ENCODE results near the gene PTPN1. TPM values are rescaled to one million over a fixed set of nuclear protein-coding genes. Genes with fewer than 3 reads are reported as not detected.

PTPN1 gene
- total and polyA plus RNA-seq, 10 of the 15 experiments (the other 5 are each of a cell fraction or from before 2014, with no cell fraction given), result 15.9 to 74.7 (median 43.9) TPM

DNA sequence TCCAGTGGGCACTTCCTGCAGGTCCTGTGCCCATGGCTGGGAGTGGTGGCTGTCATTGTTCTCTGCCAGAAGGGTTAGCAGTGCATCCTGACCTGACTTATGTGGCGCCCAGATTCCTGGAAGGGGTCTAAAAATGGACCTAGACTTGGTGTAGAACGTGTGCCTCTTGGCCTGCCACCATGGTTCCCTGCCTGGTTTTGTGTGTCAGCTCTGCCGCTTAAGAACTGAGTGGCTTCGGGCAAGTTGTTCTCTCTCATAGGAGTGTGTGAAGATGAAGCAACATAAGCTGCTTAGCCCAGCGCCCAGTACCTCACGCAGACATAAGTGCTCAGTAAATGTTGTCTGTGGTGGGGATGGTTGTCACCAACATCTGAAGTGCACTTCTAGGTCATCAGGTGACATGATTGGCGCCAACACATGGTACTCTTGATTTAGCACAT is 52.1 kb downstream of the PTPN1 start:
- ChIA-PET POLR2A (interaction anchor here (0.9 to 1.5 kb wide), 2 partner anchors 11 to 14 kb away, joined by 3 read pairs; no protein-coding TSS in a partner anchor), SMC1A (ENCODE audit: uncharacterized antibody, unreplicated experiment) (interaction anchor here (1.3 to 73.1 kb wide), 2 partner anchors 8 to 53 kb away, joined by 3 to 2799 read pairs; partner anchors contain the start of gene PTPN1), RAD21 (ENCODE audit: unreplicated experiment) (interaction anchor here (1.1 to 1.2 kb wide), 2 partner anchors 26 to 44 kb away, joined by 3 read pairs; no protein-coding TSS in a partner anchor), CTCF (interaction anchor here (1.4 to 2.6 kb wide), 4 partner anchors 11 to 58 kb away, joined by 4 to 7 read pairs (median 4); no protein-coding TSS in a partner anchor)
- H3K36me3 ChIP-seq (ENCODE audit: control insufficient read depth in 2 of 2, insufficient read depth in 2 of 2, low read length in 1 of 2), result peaks cover 13 to 40% of the 10 kb centered on the region in 2 experiments
- peaks cover 7% of the 10 kb centered on the region for H3K4me1 ChIP-seq (ENCODE audit: control insufficient read depth, insufficient read depth, low read length)
- TF ChIP-seq SMAD5 (IDR thresholded peaks at IDR 0.05; ENCODE audit: low read depth) (no peak), NFIC (IDR thresholded peaks at IDR 0.05; ENCODE audit: low read depth, low read length) (no peak)
- H3K27me3 ChIP-seq (replicated peaks in 1 of 2; ENCODE audit: control insufficient read depth in 2 of 2, insufficient read depth in 2 of 2, low read length in 1 of 2), result no peaks in the 10 kb centered on the region
- H4K20me1 ChIP-seq (ENCODE audit: control insufficient read depth, insufficient read depth), result no peaks in the 10 kb centered on the region
- H3K27ac ChIP-seq (ENCODE audit: control insufficient read depth, insufficient read depth), result no peak overlapping the region
- DNase-seq (ENCODE audit: low read depth, low spot score), result no peak
- H3K9me3 ChIP-seq (replicated peaks; ENCODE audit: control insufficient read depth, insufficient read depth, low read length), result no peaks in the 10 kb centered on the region; the same call in 2 of the 3 replicates
- BruUV-seq (replicated peaks), result no TSS peak
- peaks cover 36% of the 10 kb centered on the region for H3K79me2 ChIP-seq (ENCODE audit: control insufficient read depth, insufficient read depth, low read length)
- no peak overlapping the region for H3K4me3 ChIP-seq
- intact Hi-C loops (cut with micrococcal nuclease; ENCODE audit: unreplicated experiment) (no loop called here), in situ Hi-C loops (cut with MboI) (no loop called here)
- WGBS (ENCODE audit: insufficient coverage, insufficient replicate concordance, low lambda C conversion rate, missing lambda C conversion rate), result 78% methylated on average over 7 of the region's 7 CpGs
- H2AFZ ChIP-seq (ENCODE audit: control insufficient read depth, low read depth, low read length), result no peak overlapping the region
- no peak overlapping the region for H3K9ac ChIP-seq (ENCODE audit: control insufficient read depth, insufficient read depth, low read length)
- H3K4me2 ChIP-seq (ENCODE audit: control insufficient read depth, insufficient read depth), result no peak overlapping the region
- no peak for ATAC-seq
- FAIRE-seq, result no peak

DNA sequence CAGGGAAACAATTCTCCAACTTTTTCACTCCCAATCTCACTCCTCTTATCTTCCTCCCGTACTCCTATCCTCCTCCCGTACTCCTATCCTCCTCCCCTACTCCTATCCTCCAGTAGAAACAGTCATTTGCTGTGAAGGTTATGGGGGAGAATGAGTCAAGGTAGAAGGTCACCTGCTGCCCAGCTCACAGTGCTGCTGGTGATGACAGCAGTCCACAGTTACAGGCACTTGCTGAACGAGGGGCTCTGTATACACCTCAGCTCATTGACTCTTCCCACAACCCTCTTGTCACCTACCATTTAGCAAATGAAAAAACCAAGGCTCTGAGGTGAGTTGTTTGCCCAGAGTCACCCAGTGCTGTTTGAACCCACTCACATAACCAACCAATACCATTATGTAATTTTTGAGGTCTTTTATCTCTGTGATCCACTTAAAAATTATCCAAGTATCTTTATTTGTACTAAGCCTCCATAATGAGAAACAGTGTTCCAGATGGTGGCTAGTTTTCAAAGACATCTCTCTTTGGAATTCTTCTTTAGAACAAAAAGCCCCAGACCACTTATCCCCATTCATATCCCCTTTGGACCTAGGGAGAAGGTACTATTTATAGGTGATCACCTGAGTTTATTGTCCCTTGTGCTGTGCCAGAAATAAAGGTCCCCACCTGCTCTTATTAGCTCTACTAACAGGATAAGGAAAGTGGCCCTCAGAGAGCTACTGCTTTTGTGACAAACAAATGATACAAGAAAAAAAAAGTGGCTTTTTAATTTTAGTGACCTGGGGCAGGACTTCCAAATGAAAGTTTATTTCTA is 53.2 kb downstream of the PTPN1 start:
- no peak for FAIRE-seq
- TF ChIP-seq MEF2B (IDR thresholded peaks at IDR 0.05; ENCODE audit: partially characterized antibody, poor library complexity, severe bottlenecking), result no peak
- no peak for TF ChIP-seq MEF2A (IDR thresholded peaks at IDR 0.05; ENCODE audit: insufficient read depth, low read depth, low read length)
- TF ChIP-seq ZBTB33 (IDR thresholded peaks at IDR 0.05), result no peak
- no peak for TF ChIP-seq ATF3 (IDR thresholded peaks at IDR 0.05; ENCODE audit: borderline replicate concordance, extremely low read depth, low read depth, low read length)
- no peak for TF ChIP-seq TBL1XR1 (IDR thresholded peaks at IDR 0.05; ENCODE audit: low read depth, low read length)
- TF ChIP-seq CREB1 (IDR thresholded peaks at IDR 0.05; ENCODE audit: low read depth), result no peak
- no peak for TF ChIP-seq ETV6 (conservative IDR thresholded peaks at IDR 0.05 in 1 of 2, IDR thresholded peaks at IDR 0.05 in 1 of 2; ENCODE audit: borderline replicate concordance in 1 of 2, low read depth in 1 of 2)
- TF ChIP-seq POLR2A (IDR thresholded peaks at IDR 0.05; ENCODE audit: low read depth, low read length), result no peak
- no peak for TF ChIP-seq STAT3 (IDR thresholded peaks at IDR 0.05; ENCODE audit: low read depth, low read length)
- no peak for TF ChIP-seq ZNF207 (IDR thresholded peaks at IDR 0.05; ENCODE audit: borderline replicate concordance)
- TF ChIP-seq WRNIP1 (IDR thresholded peaks at IDR 0.05; ENCODE audit: borderline replicate concordance, low read depth, low read length), result no peak
- no peak for TF ChIP-seq SREBF2 (IDR thresholded peaks at IDR 0.05; ENCODE audit: low read length)

More for the DNA sequence above, 53.2 kb downstream of the PTPN1 start:
- WGBS (ENCODE audit: insufficient coverage, insufficient replicate concordance, low lambda C conversion rate, missing lambda C conversion rate), result 76% methylated on average over 3 of the region's 3 CpGs
- Histone ChIP-seq H2AFZ (ENCODE audit: control insufficient read depth, low read depth, low read length) (no peak overlapping the region), H3K9ac (ENCODE audit: control insufficient read depth, insufficient read depth, low read length) (no peak overlapping the region), H3K27ac (ENCODE audit: control insufficient read depth, insufficient read depth) (no peak overlapping the region), H3K4me3 (no peak overlapping the region), H3K79me2 (ENCODE audit: control insufficient read depth, insufficient read depth, low read length) (peaks cover 30% of the 10 kb centered on the region), H4K20me1 (ENCODE audit: control insufficient read depth, insufficient read depth) (no peaks in the 10 kb centered on the region), H3K9me3 (replicated peaks; ENCODE audit: control insufficient read depth, insufficient read depth, low read length) (no peaks in the 10 kb centered on the region), H3K4me2 (ENCODE audit: control insufficient read depth, insufficient read depth) (no peak overlapping the region), H3K4me1 (ENCODE audit: control insufficient read depth, insufficient read depth, low read length) (peaks cover 7% of the 10 kb centered on the region), H3K27me3 (replicated peaks in 1 of 2; ENCODE audit: control insufficient read depth in 2 of 2, insufficient read depth in 2 of 2, low read length in 1 of 2) (no peaks in the 10 kb centered on the region), H3K36me3 (ENCODE audit: control insufficient read depth in 2 of 2, insufficient read depth in 2 of 2, low read length in 1 of 2) (peaks cover 17 to 38% of the 10 kb centered on the region in 2 experiments)
- SMC1A ChIA-PET (ENCODE audit: uncharacterized antibody, unreplicated experiment), result interaction anchor here (73.1 kb wide), 1 partner anchor 54 kb away, joined by 2799 read pairs; the partner anchor contains the start of gene PTPN1
- peak; percentile 39; the same call in 1 of the 3 replicates for ATAC-seq
- CTCF ChIA-PET, result interaction anchor here (0.8 to 2.6 kb wide), 5 partner anchors 10 to 394 kb away, joined by 3 to 7 read pairs (median 4); no protein-coding TSS in a partner anchor
- RAD21 ChIA-PET (ENCODE audit: unreplicated experiment), result interaction anchor here (1.0 to 1.2 kb wide), 2 partner anchors 25 to 50 kb away, joined by 3 read pairs; no protein-coding TSS in a partner anchor
- no TSS peak for BruUV-seq (replicated peaks)
- no peak for DNase-seq (ENCODE audit: low read depth, low spot score)
- intact Hi-C loops (cut with micrococcal nuclease; ENCODE audit: unreplicated experiment), result no loop called here
- in situ Hi-C loops (cut with MboI), result no loop called here
- POLR2A ChIA-PET, result interaction anchor here (0.9 to 1.5 kb wide), 2 partner anchors 12 to 15 kb away, joined by 3 read pairs; no protein-coding TSS in a partner anchor

Measured in GM12878 (cell line).